ENCODE results near the gene SP6.

The SP6 gene

GRCh38 chr17:47800686-47801085, 50.3 kb downstream of the SP6 start:
- Histone ChIP-seq H3K36me3 (ENCODE audit: insufficient read depth, low read length) (no peaks in the 10 kb centered on the region), H3K4me3 (ENCODE audit: low read depth in 1 of 2, low read length in 2 of 2) (no peak overlapping the region), H3K4me2 (ENCODE audit: insufficient read depth, low read length) (no peak overlapping the region), H2AFZ (ENCODE audit: low read depth, low read length) (no peak overlapping the region), H3K27me3 (ENCODE audit: insufficient read depth, low read length, poor library complexity) (no peaks in the 10 kb centered on the region), H3K79me2 (ENCODE audit: insufficient read depth, low read length) (no peaks in the 10 kb centered on the region), H4K20me1 (ENCODE audit: insufficient read depth, low read length) (peaks cover 4% of the 10 kb centered on the region; the same call in 1 of the 2 replicates), H3K9me3 (ENCODE audit: insufficient read depth, low read length, severe bottlenecking) (no peaks in the 10 kb centered on the region), H3K4me1 (ENCODE audit: insufficient read depth, low read length) (no peaks in the 10 kb centered on the region), H3K27ac (ENCODE audit: low read length) (no peak overlapping the region), H3K9ac (ENCODE audit: low read depth, low read length) (no peak overlapping the region)
- ATAC-seq (ENCODE audit: insufficient read depth, low read depth) = no peak
- no peak for TF ChIP-seq CTCF (IDR thresholded peaks at IDR 0.05; ENCODE audit: borderline replicate concordance, extremely low read depth, low read length, poor library complexity, severe bottlenecking)
- no peak for TF ChIP-seq EZH2 (IDR thresholded peaks at IDR 0.05; ENCODE audit: borderline replicate concordance, low read depth, low read length, severe bottlenecking)
- no peak for DNase-seq

- H3K4me2 ChIP-seq (ENCODE audit: insufficient read depth, low read length) = no peak overlapping the region
- H3K36me3 ChIP-seq (ENCODE audit: insufficient read depth, low read length) = no peaks in the 10 kb centered on the region
- peaks cover 4% of the 10 kb centered on the region; the same call in 1 of the 2 replicates for H4K20me1 ChIP-seq (ENCODE audit: insufficient read depth, low read length)
- peaks cover 10% of the 10 kb centered on the region for H3K27me3 ChIP-seq (ENCODE audit: insufficient read depth, low read length, poor library complexity)
- DNase-seq (peak; percentile 17), ATAC-seq (ENCODE audit: insufficient read depth, low read depth) (no peak)
- no peak overlapping the region for H2AFZ ChIP-seq (ENCODE audit: low read depth, low read length)
- no peaks in the 10 kb centered on the region for H3K4me1 ChIP-seq (ENCODE audit: insufficient read depth, low read length)
- TF ChIP-seq EZH2 (IDR thresholded peaks at IDR 0.05; ENCODE audit: borderline replicate concordance, low read depth, low read length, severe bottlenecking) (no peak), CTCF (IDR thresholded peaks at IDR 0.05; ENCODE audit: borderline replicate concordance, extremely low read depth, low read length, poor library complexity, severe bottlenecking) (no peak)
- no peak overlapping the region for H3K9ac ChIP-seq (ENCODE audit: low read depth, low read length)
- no peaks in the 10 kb centered on the region for H3K9me3 ChIP-seq (ENCODE audit: insufficient read depth, low read length, severe bottlenecking)
- H3K79me2 ChIP-seq (ENCODE audit: insufficient read depth, low read length) = no peaks in the 10 kb centered on the region
- H3K27ac ChIP-seq (ENCODE audit: low read length) = no peak overlapping the region
- H3K4me3 ChIP-seq (ENCODE audit: low read depth in 1 of 2, low read length in 2 of 2) = no peak overlapping the region
These were observed 53.2 kb downstream of the SP6 start for GRCh38 chr17:47797797-47798196.
